H1 (cell line): ENCODE data around the gene KCNK4. TPM values are rescaled to one million over a fixed set of nuclear protein-coding genes. Genes with fewer than 3 reads are reported as not detected.

Experiments
- CTCF ChIA-PET: fragments of 300-600 bp; sonication (Branson Sonifier 250); formaldehyde crosslinking; loops from one replicate; lab custom pipeline; 2021; ENCODE audit not compliant: partially characterized antibody; lab: Charles Lee
- POLR2A ChIA-PET: fragments of 300-600 bp; sonication (Branson Sonifier 250); formaldehyde crosslinking; loops from one replicate; lab custom pipeline; 2021; ENCODE audit warnings: inconsistent platforms; ENCODE audit not compliant: partially characterized antibody; lab: Charles Lee
- DNase-seq, 2 experiments: peaks; one replicate each; pipeline versions ENCODE4 v3.0.0 to v3.0.0-alpha.2; 2010 to 2022; ENCODE audit warnings: low spot score in 2 of 2, low read depth in 1 of 2, mixed read lengths in 1 of 2
- FAIRE-seq: peaks from 2 replicates; lab custom pipeline; 2011; peaks lifted over from hg19 to GRCh38; lab: Jason Lieb, UNC
- H2AFZ ChIP-seq: 2 replicates; pipeline ENCODE4 v1.8.1; 2012; ENCODE audit warnings: low read length, inconsistent platforms
- H2AK5ac ChIP-seq: 2 replicates; pipeline ENCODE4 v1.6.1; 2013; ENCODE audit warnings: low read depth, low read length
- H2BK120ac ChIP-seq: replicated peaks from 2 replicates; pipeline ENCODE3; 2013; ENCODE audit warnings: low read depth, low read length, inconsistent platforms
- H2BK12ac ChIP-seq: 2 replicates; pipeline ENCODE4 v1.6.1; 2013; ENCODE audit warnings: low read depth, low read length
- H2BK15ac ChIP-seq: 2 replicates; pipeline ENCODE4 v1.6.1; 2013; ENCODE audit warnings: low read length
- H2BK20ac ChIP-seq: 2 replicates; pipeline ENCODE4 v1.6.1; 2013; ENCODE audit warnings: low read length
- H2BK5ac ChIP-seq: 2 replicates; pipeline ENCODE4 v1.6.1; 2013; ENCODE audit warnings: low read depth, low read length
- H3K14ac ChIP-seq: 2 replicates; pipeline ENCODE4 v1.6.1; 2013; ENCODE audit warnings: inconsistent platforms; ENCODE audit not compliant: insufficient read length
- H3K18ac ChIP-seq: 2 replicates; pipeline ENCODE4 v1.6.1; 2013; ENCODE audit warnings: low read length; ENCODE audit errors: extremely low read depth
- H3K23ac ChIP-seq: 2 replicates; pipeline ENCODE4 v1.6.1; 2013; ENCODE audit warnings: inconsistent platforms; ENCODE audit not compliant: insufficient read length
- H3K23me2 ChIP-seq: 2 replicates; pipeline ENCODE4 v1.6.1; 2013; ENCODE audit warnings: low read depth, low read length
- H3K27ac ChIP-seq: 2 replicates; pipeline ENCODE4 v1.6.1; 2011; ENCODE audit warnings: low read depth, low read length, inconsistent platforms
- H3K27me3 ChIP-seq, 4 experiments: replicated peaks in 1 of 4; 1 replicate in 1 of 4; 2 replicates in 3 of 4; pipeline versions ENCODE4 v1.6.1 to v1.8.1; 2011 to 2013; ENCODE audit warnings: low read length in 3 of 4, mild to moderate bottlenecking in 3 of 4, inconsistent platforms in 2 of 4, mixed read lengths in 2 of 4, moderate library complexity in 1 of 4; ENCODE audit not compliant: control insufficient read depth in 3 of 4, insufficient read depth in 3 of 4; ENCODE audit errors: extremely low read depth in 1 of 4
- H3K36me3 ChIP-seq, 4 experiments: 2 replicates each; pipeline versions ENCODE4 v1.6.1 to v1.8.1; 2011 to 2013; ENCODE audit warnings: mild to moderate bottlenecking in 4 of 4, low read length in 3 of 4, moderate library complexity in 2 of 4, control low read depth in 1 of 4, inconsistent platforms in 1 of 4; ENCODE audit not compliant: insufficient read depth in 4 of 4, control insufficient read depth in 2 of 4
- H3K4ac ChIP-seq: replicated peaks from 2 replicates; pipeline ENCODE3; 2013; ENCODE audit warnings: low read length, low read depth, mixed read lengths, inconsistent platforms; ENCODE audit not compliant: insufficient read length
- H3K4me1 ChIP-seq, 4 experiments: replicated peaks in 1 of 4; 1 replicate in 1 of 4; 2 replicates in 3 of 4; pipeline versions ENCODE4 v1.6.1 to v1.8.1; 2011 to 2013; ENCODE audit warnings: low read length in 3 of 4, inconsistent platforms in 2 of 4, mixed read lengths in 1 of 4; ENCODE audit not compliant: insufficient read depth in 4 of 4, control insufficient read depth in 3 of 4
- H3K4me2 ChIP-seq, 2 experiments: 2 replicates each; pipeline versions ENCODE4 v1.6.1 to v1.8.1; 2011 to 2013; ENCODE audit warnings: low read depth in 2 of 2, low read length in 2 of 2, control low read depth in 1 of 2, inconsistent platforms in 1 of 2, mild to moderate bottlenecking in 1 of 2; ENCODE audit not compliant: insufficient read depth in 1 of 2
- H3K4me3 ChIP-seq, 4 experiments: fragments of 200-600, 300-600 bp in 1 of 4; sonication (generic), shearing (Covaris generic), sonication (Bioruptor Twin) in 1 of 4; 2 replicates each; pipeline versions ENCODE4 v1.5.1 to v1.8.1; 2011 to 2016; ENCODE audit warnings: low read length in 4 of 4, low read depth in 3 of 4, control low read depth in 2 of 4, inconsistent platforms in 2 of 4, mild to moderate bottlenecking in 2 of 4, mixed read lengths in 1 of 4, moderate library complexity in 1 of 4; ENCODE audit not compliant: insufficient read depth in 2 of 4; ENCODE audit errors: extremely low read depth in 1 of 4
- H3K56ac ChIP-seq: replicated peaks from 2 replicates; pipeline ENCODE3; 2013; ENCODE audit warnings: low read depth, mild to moderate bottlenecking, mixed read lengths, low read length, inconsistent platforms; ENCODE audit not compliant: insufficient read length
- H3K79me1 ChIP-seq: 2 replicates; pipeline ENCODE4 v1.6.1; 2013; ENCODE audit warnings: low read depth, low read length, control low read depth
- H3K79me2 ChIP-seq, 2 experiments: 2 replicates each; pipeline versions ENCODE4 v1.6.1 to v1.8.1; 2012 to 2013; ENCODE audit warnings: low read length in 2 of 2, mild to moderate bottlenecking in 2 of 2, inconsistent platforms in 1 of 2; ENCODE audit not compliant: insufficient read depth in 2 of 2, control insufficient read depth in 1 of 2
- H3K9ac ChIP-seq, 4 experiments: replicated peaks in 1 of 4; 1 replicate in 1 of 4; 2 replicates in 3 of 4; pipeline versions ENCODE4 v1.6.1 to v1.8.1; 2011 to 2013; ENCODE audit warnings: low read depth in 3 of 4, low read length in 3 of 4, control low read depth in 2 of 4, mild to moderate bottlenecking in 2 of 4, moderate library complexity in 2 of 4, inconsistent platforms in 1 of 4; ENCODE audit errors: extremely low read depth in 1 of 4
- H3K9me3 ChIP-seq, 2 experiments: 2 replicates each; pipeline versions ENCODE4 v1.6.1 to v1.8.1; 2012 to 2013; ENCODE audit warnings: mild to moderate bottlenecking in 2 of 2, moderate library complexity in 2 of 2, control low read depth in 1 of 2, inconsistent platforms in 1 of 2, low read depth in 1 of 2, low read length in 1 of 2, mixed read lengths in 1 of 2; ENCODE audit not compliant: insufficient read depth in 2 of 2
- H4K20me1 ChIP-seq, 2 experiments: replicated peaks in 1 of 2; 2 replicates each; pipeline versions ENCODE3 to v1.8.1; 2011 to 2013; ENCODE audit warnings: inconsistent platforms in 2 of 2, low read length in 2 of 2, mild to moderate bottlenecking in 1 of 2; ENCODE audit not compliant: insufficient read depth in 2 of 2, control insufficient read depth in 1 of 2
- H4K5ac ChIP-seq: 2 replicates; pipeline ENCODE4 v1.6.1; 2013; ENCODE audit warnings: low read length, low read depth, mixed read lengths, inconsistent platforms; ENCODE audit not compliant: insufficient read length
- H4K8ac ChIP-seq: 2 replicates; pipeline ENCODE4 v1.8.0; 2013; ENCODE audit warnings: mild to moderate bottlenecking, moderate library complexity, low read length, inconsistent platforms; ENCODE audit not compliant: insufficient read depth; ENCODE audit errors: extremely low read depth
- H4K91ac ChIP-seq: replicated peaks from 2 replicates; pipeline ENCODE3; 2013; ENCODE audit warnings: low read length, mixed read lengths, inconsistent platforms; ENCODE audit not compliant: insufficient read length
- GABPA ChIP-seq: IDR thresholded peaks from 2 replicates; pipeline ENCODE4 v1.6.1; 2011; ENCODE audit warnings: mild to moderate bottlenecking, low read length, moderate library complexity, borderline replicate concordance; ENCODE audit not compliant: insufficient read depth
- POLR2A ChIP-seq, 2 experiments: IDR thresholded peaks; 1 replicate in 1 of 2; 2 replicates in 1 of 2; pipeline ENCODE4 v1.6.1; 2011; ENCODE audit warnings: low read depth in 2 of 2, low read length in 2 of 2, mild to moderate bottlenecking in 2 of 2; ENCODE audit errors: control extremely low read depth in 1 of 2
- POLR2AphosphoS5 ChIP-seq: IDR thresholded peaks from 2 replicates; pipeline ENCODE4 v1.6.1; 2011; ENCODE audit warnings: low read depth, low read length
- WGBS, 2 experiments: shearing (Covaris generic) in 1 of 2; methylation state at CpG; one replicate each; pipeline versions ENCODE4 v1.1.6 to v1.1.7; 2013 to 2015; ENCODE audit warnings: low lambda C conversion rate in 2 of 2, mixed read lengths in 2 of 2, inconsistent platforms in 1 of 2, low coverage in 1 of 2, missing lambda C conversion rate in 1 of 2; ENCODE audit not compliant: insufficient replicate concordance in 2 of 2, insufficient coverage in 1 of 2, insufficient read length in 1 of 2; ENCODE audit errors: extremely low coverage in 1 of 2, missing lambda C conversion rate in 1 of 2; 5-methylcytosine and 5-hydroxymethylcytosine counted together
- polyA plus RNA-seq, 7 experiments: library from polyadenylated mRNA; depleted of rRNA in 3 of 7; stranded (reverse) in 5 of 7; unstranded in 2 of 7; fragments of >200 nt in 5 of 7; fragments of 200-250 nt in 2 of 7; gene quantifications; 1 replicate in 5 of 7; 2 replicates in 1 of 7; 4 replicates in 1 of 7; pipeline versions ENCODE4 v1.2.1 to v1.2.3, GENCODE V29; 2011 to 2013; ENCODE audit warnings: missing spikeins in 2 of 7, mixed read lengths in 2 of 7
- total RNA-seq: library from RNA; stranded (reverse); fragmentation: NEBNext Ultra II Directional; extraction: Animal tissue kit (Norgen Biotek cat#: 25700); gene quantifications from 2 replicates; pipeline ENCODE4 v1.2.1, GENCODE V29; 2021
- TF ChIP-seq, protein P1 (sequence below): IDR thresholded peaks from 2 replicates; pipeline ENCODE4 v1.6.1; 2012; ENCODE audit warnings: inconsistent platforms

Gene KCNK4
- total and polyA plus RNA-seq, 2 of the 8 experiments (the other 6 are each of a cell fraction or from before 2014, with no cell fraction given) = 0.19 TPM; not detected in 1

DNA sequence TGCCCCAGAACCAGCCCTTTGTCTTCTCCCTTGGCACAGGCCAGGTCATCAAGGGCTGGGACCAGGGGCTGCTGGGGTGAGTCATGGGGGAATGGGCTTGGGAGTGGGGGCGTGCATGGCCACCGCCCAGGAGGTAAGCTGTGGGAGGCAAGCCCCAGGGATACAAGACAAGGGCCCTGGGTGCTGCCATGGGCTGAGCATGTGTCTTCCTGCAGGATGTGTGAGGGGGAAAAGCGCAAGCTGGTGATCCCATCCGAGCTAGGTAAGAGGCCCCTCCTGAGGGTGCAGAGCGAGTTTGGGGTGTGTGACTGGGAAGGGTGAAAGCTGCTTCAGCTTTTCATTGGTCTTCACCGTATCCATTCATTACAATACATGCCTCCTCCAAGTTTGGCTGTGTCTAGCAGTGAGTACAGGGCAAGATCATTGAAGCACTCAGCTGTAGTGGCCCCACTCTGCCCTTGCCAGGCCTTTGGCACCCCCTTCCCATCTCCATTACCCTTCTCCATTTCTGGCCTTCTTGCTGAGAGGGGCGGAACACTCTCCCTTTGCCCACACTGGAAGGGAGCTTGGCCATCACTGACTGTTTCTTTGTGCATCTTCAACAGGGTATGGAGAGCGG, 47.8 kb upstream of the KCNK4 start:
- ChIA-PET CTCF (interaction anchor here (0.5 to 10.0 kb wide), 16 partner anchors 11 to 412 kb away, joined by 3 to 102 read pairs (median 4); partner anchors contain the start of genes CATSPERZ, ESRRA, FERMT3 and NUDT22), POLR2A (interaction anchor here (0.6 to 13.1 kb wide), 20 partner anchors 8 to 326 kb away, joined by 3 to 352 read pairs (median 5); partner anchors contain the start of genes BAD, CCDC88B, DNAJC4 and FERMT3)
- Histone ChIP-seq H2BK5ac (no peak overlapping the region), H2AFZ (no peak overlapping the region), H3K36me3 (peaks cover 0 to 17% (median 4%) of the 10 kb centered on the region in 4 experiments; a peak in 4 of 8 replicates), H2BK15ac (no peak overlapping the region), H2BK20ac (no peak overlapping the region), H3K27ac (no peak overlapping the region), H3K56ac (no peak overlapping the region), H3K14ac (no peak overlapping the region), H3K9ac (no peak overlapping the region), H3K4me2 (no peak overlapping the region; a peak in 1 of 4 replicates), H3K4me3 (no peak overlapping the region), H3K4me1 (peaks cover 0 to 25% (median 18%) of the 10 kb centered on the region in 4 experiments; a peak in 6 of 7 replicates), H3K27me3 (no peaks in the 10 kb centered on the region), H3K18ac (no peak overlapping the region), H4K91ac (no peak overlapping the region), H3K79me2 (peaks cover 6 to 21% of the 10 kb centered on the region in 2 experiments; a peak in 3 of 4 replicates), H2BK120ac (no peak overlapping the region), H3K79me1 (peaks cover 6% of the 10 kb centered on the region), H4K8ac (no peak overlapping the region), H3K9me3 (no peaks in the 10 kb centered on the region), H2BK12ac (no peak overlapping the region), H4K20me1 (peaks cover 0 to 13% of the 10 kb centered on the region in 2 experiments), H3K23ac (no peak overlapping the region), H4K5ac (no peak overlapping the region), H3K23me2 (peaks cover 20% of the 10 kb centered on the region), H2AK5ac (no peak overlapping the region), H3K4ac (no peak overlapping the region)
- DNase-seq (no peak), FAIRE-seq (no peak)
- 87% methylated on average over 8 of the region's 8 CpGs; no CpG with 5 or more reads in 1 of the 2 experiments for WGBS, 2 experiments
- TF ChIP-seq POLR2A (IDR thresholded peaks at IDR 0.05; ENCODE audit: control extremely low read depth in 1 of 2, low read depth in 2 of 2, low read length in 2 of 2) (peak in 1 of 2 experiments; percentile 85; a peak in 1 of 3 replicates), POLR2AphosphoS5 (peak; percentile 76), GABPA (no peak)
- TF ChIP-seq, protein P1, sequence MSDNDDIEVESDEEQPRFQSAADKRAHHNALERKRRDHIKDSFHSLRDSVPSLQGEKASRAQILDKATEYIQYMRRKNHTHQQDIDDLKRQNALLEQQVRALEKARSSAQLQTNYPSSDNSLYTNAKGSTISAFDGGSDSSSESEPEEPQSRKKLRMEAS = no peak
